ENCODE measurements around the gene NLK.

The NLK gene

DNA sequence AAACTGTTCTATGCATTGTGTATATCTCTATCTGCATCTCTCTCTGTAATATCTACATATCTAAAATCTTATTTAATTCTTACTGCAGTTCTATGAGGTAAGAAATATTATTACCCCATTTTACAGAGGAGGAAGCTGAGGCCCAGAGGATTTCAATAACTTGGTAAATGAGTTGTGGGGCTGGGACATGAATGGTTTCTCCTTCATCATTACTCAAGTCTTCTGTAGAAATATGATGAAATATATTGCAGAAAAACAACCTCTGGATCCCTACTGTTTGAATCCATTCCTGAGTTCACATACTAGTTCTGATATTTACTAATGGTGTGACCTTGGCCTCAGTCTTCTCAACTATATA lies 45.5 kb upstream of the NLK start:
- no peak for TF ChIP-seq BACH2 (CRISPR knock-in tag; IDR thresholded peaks at IDR 0.05; ENCODE audit: borderline replicate concordance)
- TF ChIP-seq RARB (CRISPR knock-in tag; IDR thresholded peaks at IDR 0.05), result no peak
- TF ChIP-seq ISL1 (CRISPR knock-in tag; IDR thresholded peaks at IDR 0.05), result no peak
- TF ChIP-seq CREB5 (CRISPR knock-in tag; IDR thresholded peaks at IDR 0.05; ENCODE audit: low read depth), result no peak
- TF ChIP-seq ZFP30 (CRISPR knock-in tag; IDR thresholded peaks at IDR 0.05), result no peak
- TF ChIP-seq ZC3H10 (CRISPR knock-in tag; IDR thresholded peaks at IDR 0.05), result no peak
- no peak for TF ChIP-seq OSR1 (CRISPR knock-in tag; IDR thresholded peaks at IDR 0.05)
- TF ChIP-seq ZNF565 (CRISPR knock-in tag; conservative IDR thresholded peaks at IDR 0.05; ENCODE audit: low read depth), result no peak
- no peak for TF ChIP-seq GLIS3 (CRISPR knock-in tag; IDR thresholded peaks at IDR 0.05)
- TF ChIP-seq PPARA (CRISPR knock-in tag; IDR thresholded peaks at IDR 0.05; ENCODE audit: borderline replicate concordance), result no peak
- no peak for TF ChIP-seq ESRRG (CRISPR knock-in tag; IDR thresholded peaks at IDR 0.05)
- no peak for TF ChIP-seq CSDC2 (CRISPR knock-in tag; IDR thresholded peaks at IDR 0.05)
- no peak for TF ChIP-seq TSHZ2 (CRISPR knock-in tag; IDR thresholded peaks at IDR 0.05)
- no peak for ATAC-seq

- no peak for ATAC-seq
- no peak for TF ChIP-seq ZC3H10 (CRISPR knock-in tag; IDR thresholded peaks at IDR 0.05)
- no peak for TF ChIP-seq TSHZ2 (CRISPR knock-in tag; IDR thresholded peaks at IDR 0.05)
- TF ChIP-seq, protein P1, sequence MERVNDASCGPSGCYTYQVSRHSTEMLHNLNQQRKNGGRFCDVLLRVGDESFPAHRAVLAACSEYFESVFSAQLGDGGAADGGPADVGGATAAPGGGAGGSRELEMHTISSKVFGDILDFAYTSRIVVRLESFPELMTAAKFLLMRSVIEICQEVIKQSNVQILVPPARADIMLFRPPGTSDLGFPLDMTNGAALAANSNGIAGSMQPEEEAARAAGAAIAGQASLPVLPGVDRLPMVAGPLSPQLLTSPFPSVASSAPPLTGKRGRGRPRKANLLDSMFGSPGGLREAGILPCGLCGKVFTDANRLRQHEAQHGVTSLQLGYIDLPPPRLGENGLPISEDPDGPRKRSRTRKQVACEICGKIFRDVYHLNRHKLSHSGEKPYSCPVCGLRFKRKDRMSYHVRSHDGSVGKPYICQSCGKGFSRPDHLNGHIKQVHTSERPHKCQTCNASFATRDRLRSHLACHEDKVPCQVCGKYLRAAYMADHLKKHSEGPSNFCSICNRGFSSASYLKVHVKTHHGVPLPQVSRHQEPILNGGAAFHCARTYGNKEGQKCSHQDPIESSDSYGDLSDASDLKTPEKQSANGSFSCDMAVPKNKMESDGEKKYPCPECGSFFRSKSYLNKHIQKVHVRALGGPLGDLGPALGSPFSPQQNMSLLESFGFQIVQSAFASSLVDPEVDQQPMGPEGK (CRISPR knock-in tag; IDR thresholded peaks at IDR 0.05; ENCODE audit: borderline replicate concordance), result no peak
- no peak for TF ChIP-seq CSDC2 (CRISPR knock-in tag; IDR thresholded peaks at IDR 0.05)
- TF ChIP-seq ISL1 (CRISPR knock-in tag; IDR thresholded peaks at IDR 0.05), result no peak
- TF ChIP-seq CREB5 (CRISPR knock-in tag; IDR thresholded peaks at IDR 0.05; ENCODE audit: low read depth), result no peak
- TF ChIP-seq ZNF70 (CRISPR knock-in tag; IDR thresholded peaks at IDR 0.05), result no peak
- no peak for TF ChIP-seq ZNF565 (CRISPR knock-in tag; conservative IDR thresholded peaks at IDR 0.05; ENCODE audit: low read depth)
- no peak for TF ChIP-seq POU6F1 (CRISPR knock-in tag; IDR thresholded peaks at IDR 0.05; ENCODE audit: borderline replicate concordance, low read depth)
- no peak for TF ChIP-seq ZNF8 (CRISPR knock-in tag; IDR thresholded peaks at IDR 0.05)
- no peak for TF ChIP-seq ARNTL (CRISPR knock-in tag; IDR thresholded peaks at IDR 0.05; ENCODE audit: borderline replicate concordance, low read depth)
- no peak for TF ChIP-seq SNAI2 (CRISPR knock-in tag; IDR thresholded peaks at IDR 0.05)
These were observed 45.0 kb upstream of the NLK start for GRCh38 chr17:27997522-27997921.

Data from SK-N-SH treated with all-trans-retinoic acid at 6 μM for 48 hours (cell line).